Measurements from ENCODE around the gene SLC9A1. TPM values are rescaled to one million over a fixed set of nuclear protein-coding genes. Genes with fewer than 3 reads are reported as not detected.

Gene SLC9A1
- total RNA-seq, 1 donor from 2014 or later: 1.9 TPM

DNA sequence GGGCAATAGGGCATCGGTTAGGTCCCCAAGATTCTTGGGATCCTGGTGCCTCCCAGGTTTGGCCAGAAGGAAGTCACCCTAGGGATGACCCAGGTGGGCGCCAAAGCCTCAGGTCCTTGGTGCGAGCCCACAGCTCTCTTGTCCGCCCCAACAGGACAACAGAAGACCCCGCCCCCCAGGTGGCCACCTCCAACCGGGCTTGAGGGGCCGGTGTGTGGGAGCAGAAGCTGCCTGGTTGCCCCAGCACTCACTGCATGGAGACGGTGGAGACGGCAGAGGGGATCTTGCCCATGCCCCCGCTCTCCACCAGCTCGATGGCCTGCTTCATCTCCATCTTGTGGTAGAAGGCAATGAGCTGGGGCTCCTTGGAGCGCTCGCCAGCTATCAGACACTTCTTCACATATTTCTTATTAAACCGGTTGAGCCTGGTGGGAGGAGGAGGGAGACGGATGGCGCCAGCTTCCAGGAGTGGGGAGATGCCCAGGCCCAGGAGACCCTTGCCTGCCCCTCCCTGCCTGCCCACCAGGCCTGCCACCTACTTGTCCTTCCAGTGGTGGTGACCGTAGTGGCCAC is 52.7 kb downstream of the SLC9A1 start:
- DNase-seq: no peak

DNA sequence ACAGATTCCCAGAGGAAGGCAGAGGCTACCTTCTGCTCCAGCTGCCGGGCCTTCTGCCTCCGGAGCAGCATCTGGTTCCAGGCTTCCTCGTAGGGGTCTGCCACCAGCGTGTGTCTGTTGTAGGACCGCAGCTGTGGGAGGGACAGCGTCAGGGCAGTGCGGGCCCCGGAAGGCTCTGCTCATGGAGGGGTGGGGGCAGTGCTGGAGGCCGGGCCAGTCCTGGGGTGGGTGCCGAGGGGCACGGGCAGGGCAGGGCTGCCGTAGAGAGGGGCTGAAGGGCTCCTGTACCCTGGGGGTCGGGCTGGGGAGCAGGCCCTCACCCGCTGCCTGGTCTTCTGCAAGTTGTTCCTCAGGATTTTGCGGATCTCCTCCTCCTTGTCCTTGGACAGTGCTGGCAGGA is 53.2 kb downstream of the SLC9A1 start:
- DNase-seq: no peak

DNA sequence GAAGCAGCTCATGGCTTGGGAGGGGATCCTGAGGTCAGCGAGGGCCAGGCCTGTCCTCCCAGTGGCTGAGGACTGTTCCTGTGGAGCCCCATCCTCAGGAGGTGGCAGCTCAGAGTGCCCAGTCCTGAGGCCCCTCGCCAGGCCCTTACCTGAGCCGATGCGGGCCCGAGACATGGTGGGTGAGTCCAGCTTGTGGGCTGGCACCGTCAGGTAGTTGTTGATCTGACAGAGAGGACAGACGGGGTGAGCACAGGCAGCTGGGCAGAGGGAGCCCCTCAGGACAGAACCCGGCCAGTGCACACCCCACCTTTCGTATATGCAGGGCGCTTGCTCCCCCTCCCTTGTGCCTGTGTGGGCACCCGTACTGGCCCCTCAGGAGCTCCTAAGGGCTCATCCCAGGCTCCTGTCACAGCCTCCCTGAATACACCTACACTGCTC is 53.9 kb downstream of the SLC9A1 start:
- DNase-seq: no peak

DNA sequence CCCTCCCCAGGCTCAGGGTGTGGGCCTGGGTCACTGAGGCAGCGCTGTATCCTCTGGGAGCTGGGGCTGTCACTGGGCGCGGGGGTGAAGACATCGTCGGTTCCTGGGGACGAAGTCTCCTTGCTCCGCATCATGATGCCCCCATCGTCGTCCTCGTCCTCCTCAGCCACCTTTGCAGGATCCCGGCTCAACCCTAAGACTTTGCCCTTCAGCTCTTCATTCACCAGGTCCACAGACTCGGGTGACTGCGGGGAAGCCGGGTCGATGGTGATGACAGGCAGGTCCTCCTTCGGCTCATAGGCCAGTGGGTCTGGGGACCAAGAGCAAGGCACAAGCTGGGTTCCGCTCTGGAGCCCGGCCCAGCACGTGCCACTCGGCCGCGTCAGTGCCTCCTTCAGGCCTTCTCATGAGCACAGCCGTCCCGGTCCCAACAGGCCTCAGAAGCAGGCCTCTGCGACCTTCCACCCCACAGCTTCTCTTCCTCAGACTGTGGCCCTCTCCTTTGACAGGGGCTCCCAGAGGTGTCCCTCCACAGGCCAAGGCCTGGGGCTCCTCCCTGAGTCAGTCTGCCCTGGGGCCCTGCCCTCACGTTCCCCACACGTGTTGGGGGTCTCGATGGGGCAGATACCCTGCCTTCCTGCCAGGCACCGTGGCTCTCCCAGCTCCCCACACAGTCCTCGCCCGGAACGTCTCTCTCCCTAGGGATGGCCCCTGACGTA is 54.4 kb downstream of the SLC9A1 start:
- DNase-seq: no peak

DNA sequence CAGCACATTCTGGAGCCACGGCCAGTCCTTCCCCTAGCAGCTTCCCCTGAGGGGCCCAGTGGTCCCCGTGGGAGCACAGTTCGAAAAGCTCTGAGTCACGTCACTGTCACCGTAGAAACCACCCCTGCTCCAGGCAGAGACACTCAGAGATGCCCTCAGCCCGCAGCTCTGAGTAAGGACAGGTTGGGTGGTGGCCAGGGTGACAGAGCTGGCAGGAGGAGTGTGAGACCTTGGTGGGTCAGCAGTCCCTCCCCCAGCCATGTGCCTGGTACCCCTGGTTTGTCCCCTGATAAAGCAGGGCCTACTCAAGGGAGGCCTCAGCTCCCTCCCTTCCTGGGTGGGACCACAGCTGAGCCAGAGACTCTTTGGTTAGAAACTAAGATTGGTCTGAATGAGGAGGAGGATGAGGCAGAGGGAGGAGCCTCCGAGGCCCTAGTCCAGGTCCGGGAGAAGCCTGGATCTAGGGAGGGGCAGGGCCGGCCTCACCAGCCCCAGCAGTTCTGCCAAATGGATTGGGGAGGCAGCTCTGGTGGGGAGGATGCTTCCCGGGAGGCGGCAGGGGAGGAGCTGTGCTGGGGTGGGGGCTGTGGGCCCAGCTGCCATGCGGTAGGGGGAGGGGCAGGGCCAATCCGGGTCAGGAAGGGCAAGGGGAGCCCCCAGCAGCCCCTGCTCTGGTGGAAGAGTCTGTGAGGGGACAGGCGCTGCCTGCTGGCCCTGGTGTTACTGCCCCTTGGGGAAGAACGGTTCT is 55.2 kb downstream of the SLC9A1 start:
- DNase-seq: no peak

DNA sequence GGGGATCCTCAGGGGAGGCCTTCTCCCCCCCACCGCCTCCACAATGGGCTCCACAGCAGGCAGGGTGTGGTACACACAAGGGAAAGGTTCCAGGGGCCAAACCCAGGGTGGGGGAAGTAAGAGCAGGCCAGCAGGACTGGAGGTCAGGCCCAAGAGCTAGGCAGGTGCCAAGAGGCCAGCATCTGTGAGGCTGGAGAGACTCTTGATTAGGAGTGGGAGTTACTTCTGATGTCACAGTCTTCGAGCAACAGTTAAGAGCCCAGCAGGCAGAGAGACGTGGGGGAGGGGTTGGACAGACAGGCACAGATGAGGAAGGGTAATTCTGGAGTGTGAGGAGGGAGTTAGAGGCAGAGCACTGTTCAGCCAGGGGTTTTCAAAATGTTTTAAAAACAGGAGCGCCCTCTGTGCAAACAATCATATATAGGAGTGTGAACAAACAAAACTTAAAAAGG is 55.8 kb downstream of the SLC9A1 start:
- no peak for DNase-seq

DNA sequence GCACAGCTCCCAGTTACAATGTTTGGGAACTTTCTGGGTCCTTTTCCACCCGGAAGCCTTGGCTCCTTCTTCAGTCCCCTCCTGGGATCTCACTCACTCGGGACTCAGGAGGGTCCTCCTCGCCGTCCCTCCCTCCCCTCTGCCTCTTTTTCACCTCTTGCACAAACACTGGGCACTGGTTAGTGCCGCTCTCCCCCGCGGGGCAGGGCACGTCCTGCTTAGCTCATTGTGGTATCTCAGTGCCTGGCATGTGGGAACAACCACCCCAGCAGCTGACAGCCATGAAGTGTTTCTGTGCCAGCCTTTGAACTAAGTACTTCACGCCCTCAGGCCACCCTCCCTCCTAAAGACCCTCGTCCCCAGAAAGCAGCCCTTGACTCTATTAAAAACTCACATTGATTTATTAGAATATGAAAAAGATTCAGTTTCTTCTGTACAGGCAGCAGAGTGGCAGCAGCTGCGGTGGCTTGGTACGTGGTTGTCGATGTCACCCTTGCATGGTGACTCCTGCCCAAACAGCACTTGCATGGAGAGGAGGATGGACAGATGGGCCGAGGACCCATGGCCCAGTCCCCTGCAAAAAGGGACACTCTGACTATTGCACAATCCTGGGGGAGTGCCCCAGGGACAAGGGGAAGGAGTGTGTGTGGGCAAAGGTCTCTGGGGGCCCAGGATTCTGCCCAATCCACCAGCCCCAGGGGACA is 56.3 kb downstream of the SLC9A1 start:
- DNase-seq: no peak

DNA sequence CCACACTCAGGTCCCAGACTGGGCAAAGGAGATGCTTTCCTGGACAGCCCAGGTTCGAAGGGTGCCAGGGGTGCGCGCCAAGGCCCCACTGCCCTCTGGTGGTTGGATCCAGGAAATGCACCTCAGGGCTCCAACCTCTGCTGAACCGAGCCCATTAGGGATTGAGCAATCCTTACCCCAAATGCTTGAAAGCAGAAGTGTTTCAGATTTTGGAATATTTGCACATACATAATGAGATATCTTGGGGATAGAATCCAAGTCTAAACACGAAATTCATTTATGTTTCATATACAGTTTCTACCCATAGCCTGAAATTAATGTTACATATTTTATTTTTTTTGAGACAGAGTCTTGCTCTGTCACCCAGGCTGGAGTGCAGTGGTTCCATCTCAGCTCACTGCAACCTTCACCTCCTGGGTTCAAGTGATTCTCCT is 57.4 kb downstream of the SLC9A1 start:
- DNase-seq: peak; percentile 51

DNA sequence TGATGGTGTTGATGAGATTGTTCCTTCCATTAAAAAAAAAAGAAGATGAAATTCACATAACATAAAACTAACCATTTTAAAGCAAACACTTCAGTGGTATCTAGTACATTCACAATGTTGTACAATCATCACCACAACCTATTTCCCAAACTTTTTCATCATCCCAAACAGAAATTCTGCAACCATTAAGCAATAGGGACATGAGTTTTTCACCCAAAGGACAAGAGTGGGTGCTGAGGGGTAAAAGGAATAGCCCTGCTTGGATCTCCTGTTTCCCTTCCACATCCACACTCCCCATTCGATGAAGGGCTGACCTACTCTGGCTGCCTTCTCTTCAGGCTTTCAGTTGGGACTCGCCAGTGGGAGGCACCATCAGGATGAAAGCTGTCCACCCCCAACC is 59.3 kb downstream of the SLC9A1 start:
- DNase-seq: no peak

DNA sequence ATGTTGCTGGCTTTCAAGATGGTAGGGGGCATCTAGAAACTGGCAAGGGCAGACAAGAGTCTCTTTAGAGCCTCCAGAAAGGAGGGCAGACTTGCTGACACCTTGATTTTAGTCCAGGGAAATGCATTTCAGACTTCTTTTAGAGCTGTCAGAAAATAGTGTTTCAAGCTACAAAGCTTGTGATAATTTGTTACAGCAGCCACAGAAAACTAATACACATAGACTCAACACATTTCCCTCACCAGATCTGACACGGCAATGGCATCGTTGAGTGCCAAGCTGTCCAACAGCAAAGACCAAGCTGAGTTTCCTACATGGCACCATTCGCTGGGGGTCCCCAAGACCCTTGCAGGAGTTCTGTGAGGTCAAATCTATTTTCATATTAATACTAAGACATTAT is 62.0 kb downstream of the SLC9A1 start:
- no peak for DNase-seq

DNA sequence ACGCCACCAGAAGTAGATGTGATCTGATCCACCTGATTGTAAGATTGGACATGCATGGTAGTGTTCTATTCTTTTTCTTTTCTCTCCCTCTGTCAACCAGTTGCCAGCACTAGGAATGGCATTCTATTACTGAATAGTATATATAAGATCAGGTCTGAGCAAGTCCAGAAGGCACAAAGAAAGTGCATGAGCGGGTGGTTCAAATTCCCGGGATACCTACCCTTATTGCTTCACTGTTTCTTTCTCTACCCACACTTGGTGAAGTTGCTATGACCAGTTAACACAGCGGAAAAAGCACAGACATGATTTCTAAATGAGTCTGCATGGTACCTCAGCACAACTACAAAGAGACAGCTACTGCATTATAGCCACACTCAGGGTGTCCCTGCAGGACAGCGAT is 64.0 kb downstream of the SLC9A1 start:
- DNase-seq: no peak

DNA sequence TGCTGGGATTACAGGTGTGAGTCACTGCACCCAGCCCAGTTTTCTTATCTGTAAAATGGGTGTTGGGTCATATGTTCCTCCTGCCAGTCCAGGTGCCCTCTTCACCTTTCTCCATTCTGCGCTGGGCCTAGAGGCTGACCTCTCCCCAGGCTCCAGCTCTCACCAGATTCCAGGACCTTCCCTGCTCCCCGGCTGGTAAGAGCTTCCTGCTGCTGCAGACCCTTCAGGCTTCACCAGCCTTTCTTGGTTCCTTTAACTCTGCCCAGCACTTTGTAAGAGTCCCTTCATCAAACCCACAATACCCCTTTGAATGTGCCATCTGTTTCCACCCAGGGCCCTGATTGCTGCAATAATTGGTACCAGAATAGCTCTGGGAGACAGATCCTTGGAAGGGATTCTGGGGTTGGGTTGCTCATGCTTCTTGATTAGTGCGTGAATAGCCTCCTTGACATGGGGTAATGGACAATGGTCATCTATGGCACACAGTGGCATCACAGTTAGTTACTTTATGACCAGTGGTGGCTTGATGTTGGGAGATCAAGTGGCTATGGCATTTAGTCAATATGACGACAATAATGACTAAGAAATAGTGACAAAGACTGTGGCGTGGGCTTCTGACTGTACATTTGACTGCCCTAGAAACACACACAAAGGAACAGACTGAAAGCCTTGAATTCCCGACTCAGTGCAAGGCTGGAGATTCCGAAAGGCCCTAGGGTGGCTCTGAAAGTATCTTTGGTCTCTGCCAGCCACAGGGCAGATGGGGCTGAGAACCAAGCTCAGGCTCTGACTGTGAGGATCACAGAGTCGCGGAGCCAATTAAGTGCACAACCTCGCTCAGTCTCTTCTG is 67.3 kb downstream of the SLC9A1 start:
- no peak for DNase-seq

DNA sequence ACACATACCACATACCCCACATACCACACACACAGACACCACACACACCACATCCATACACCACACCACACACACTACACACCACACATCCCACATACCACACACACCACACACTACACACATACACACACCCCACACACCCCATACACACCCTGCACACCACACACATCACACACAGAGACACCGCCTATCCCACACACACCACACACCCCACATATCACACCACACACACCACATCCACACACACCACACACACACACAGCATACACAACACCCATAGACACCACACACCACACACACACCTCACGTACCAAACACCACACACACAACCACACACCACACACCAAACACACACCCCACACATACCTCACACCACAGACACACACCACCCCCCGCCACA is 68.3 kb downstream of the SLC9A1 start:
- DNase-seq: no peak

DNA sequence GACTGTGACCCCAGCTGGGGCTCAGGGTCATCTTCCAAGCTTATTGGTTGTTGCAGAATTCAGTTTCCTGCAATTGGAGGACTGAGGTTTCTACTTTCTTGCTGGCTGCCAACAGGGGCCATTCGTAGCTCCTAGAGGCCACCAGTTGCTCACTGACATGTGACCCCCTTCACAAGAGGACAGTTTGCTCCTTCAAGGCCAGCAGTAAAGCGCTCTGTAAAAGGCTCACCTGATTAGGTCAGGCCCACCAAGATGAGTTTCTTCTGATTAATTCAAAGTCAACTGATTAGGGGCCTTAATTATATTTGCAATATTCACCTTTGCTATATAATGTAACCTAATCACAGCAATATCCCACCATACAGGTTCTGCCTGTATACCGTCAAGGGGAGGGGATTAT is 68.9 kb downstream of the SLC9A1 start:
- no peak for DNase-seq

DNA sequence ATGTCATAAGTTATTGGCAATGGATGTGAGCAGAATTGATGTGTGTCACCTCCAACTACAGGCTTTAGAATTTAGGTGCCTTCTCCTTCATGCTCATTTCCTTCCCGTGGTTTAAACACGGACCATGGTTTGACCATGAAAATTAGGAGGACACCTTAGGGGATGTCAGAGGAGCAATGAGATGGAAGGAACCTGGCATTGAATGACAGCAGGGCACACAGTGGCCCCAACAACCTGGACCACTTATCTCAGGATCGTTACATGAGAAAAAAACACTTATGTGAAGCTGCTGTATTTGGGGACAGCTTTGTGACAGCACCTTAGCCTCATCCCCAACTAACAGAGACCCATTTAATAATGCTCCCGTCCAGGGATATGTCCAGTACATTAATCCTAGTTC is 70.8 kb downstream of the SLC9A1 start:
- no peak for DNase-seq

DNA sequence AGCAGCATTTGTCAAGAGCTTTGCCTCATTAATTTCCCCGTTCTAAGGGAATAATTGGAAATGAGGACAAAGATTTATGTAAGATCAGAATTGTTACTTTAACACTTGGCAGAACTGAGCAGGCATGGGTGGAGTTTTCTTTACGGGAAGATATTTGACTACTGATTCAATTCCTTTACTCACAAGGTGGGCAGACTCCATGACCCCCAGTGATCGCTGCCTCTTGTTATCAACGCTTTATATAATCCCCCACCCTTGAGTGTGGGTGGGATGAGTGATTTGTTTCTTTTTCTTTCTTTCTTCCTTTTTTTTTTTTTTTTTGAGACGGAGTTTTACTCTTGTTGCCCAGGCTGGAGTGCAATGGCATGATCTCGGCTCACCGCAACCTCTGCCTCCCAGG is 77.0 kb downstream of the SLC9A1 start:
- DNase-seq: no peak

DNA sequence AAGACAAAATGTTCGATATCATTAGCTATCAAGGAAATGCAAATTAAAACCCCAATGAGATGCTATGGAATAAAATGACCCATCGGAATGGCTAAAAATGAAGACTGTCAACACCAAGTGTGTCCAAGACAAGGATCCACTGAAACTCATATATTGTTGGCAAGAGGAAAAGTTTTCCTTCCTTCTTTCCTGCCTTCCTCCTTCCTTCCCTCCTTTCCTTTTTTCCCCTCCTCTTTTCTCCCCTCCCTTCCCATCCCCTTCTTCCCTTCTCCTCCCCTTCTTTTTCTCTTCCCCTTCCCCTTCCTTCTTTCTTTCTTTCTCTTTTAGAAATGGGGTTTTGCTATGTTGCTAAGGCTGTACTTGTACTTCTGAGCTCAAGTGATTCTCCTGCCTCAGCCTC is 78.1 kb downstream of the SLC9A1 start:
- DNase-seq: no peak

DNA sequence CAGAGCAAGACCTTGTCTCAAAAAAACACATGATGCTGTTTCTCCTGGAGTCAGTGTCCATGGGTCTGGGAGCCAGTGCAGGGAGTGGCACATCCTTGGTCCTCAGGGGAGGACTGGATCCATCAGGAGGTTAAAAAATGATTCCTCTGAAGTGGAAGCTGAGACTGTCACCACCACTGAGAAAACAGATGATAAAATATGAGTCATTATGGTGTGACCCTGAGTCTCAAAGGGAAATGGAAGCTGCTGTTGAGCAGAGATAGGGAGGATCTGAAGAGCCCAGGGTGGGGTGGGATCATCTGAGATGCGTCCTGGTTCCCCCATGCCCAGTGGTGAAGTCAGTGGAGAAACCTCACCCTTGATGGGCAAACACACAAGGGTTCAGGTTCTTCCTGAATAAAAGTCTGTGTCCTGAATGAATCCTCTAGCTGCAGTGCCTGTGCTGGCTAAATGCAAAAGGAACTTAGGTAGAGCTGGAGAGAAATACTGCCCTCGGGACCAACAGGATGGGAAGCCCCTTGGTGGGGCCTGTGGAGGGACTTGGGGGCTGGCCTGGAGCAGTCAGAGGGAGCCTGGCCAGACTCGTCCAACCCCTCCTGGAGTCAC is 80.6 kb downstream of the SLC9A1 start:
- no peak for DNase-seq

DNA sequence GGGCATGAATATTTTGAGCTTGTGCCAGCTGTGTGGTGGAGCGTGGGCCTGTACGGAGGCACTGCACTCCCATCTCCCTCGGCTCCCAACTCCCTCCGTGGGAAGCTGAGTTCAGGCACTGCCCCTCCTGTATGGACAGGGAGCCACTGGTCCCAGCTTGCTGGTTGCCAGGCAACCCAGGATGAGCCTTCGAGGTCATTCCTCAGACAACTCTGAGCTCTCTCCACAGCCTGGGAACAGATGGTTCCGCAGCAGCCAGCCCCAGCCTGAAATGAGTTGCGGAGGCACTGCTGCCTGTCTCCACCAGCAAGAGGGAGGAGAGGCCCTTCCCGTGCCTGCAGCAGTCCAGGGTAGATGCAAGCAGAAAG is 83.9 kb downstream of the SLC9A1 start:
- peak; percentile 62 for DNase-seq

DNA sequence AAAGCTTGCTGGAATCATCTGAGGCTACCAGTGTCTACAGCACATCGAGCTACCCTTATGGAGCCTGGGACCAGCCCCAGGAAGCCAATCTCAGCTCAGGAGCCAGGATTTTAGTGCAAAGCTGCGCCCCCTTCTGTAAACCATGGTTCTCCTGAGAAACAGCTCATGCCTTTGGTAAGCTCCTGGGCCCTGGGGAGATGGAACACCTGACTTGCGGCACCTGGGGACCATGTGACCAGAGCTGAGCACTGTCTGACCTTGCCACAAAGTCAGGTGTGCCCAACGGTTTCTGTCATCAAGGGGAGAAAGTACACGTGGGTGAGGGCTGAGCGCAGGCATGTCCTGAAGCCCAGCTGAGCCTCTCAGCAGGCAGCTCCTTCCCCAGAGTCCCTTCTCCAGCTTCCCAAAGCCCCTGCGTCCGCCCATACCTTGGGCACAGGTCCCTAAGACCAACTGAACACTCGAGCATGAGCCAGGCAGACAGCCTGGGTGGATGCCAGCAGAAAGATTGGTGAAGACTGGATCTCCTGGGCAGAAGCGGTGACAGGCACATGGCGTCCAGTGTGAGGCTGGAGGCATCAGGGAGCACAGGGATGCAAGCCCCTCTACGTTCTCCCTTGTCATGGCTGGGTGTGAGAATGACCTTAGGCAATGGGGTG is 84.4 kb downstream of the SLC9A1 start:
- DNase-seq: peak; percentile 62

DNA sequence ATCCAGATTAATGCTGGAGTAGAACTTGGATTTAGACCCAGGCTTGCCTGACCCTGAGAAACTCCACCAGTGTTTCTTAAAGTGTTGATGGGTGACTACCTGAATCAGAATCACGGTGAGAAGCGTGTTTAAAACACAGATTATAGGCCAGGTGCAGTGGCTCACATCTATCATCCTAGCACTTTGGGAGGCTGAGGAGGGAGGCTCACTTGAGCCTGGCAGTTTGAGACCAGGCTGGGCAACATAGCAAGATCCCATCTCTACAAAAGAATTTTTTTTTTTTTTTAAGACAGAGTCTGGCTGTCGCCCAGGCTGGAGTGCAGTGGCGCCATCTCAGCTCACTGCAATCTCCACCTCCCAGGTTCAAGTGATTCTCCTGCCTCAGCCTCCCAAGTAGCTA is 86.0 kb downstream of the SLC9A1 start:
- DNase-seq: no peak

Measured in occipital lobe (tissue), 2 donors.